ENCODE results near the gene MAGEB4.

GRCh38 chrX:30282527-30282926 is 40.7 kb downstream of the MAGEB4 start:
- TF ChIP-seq CTCF (conservative IDR thresholded peaks at IDR 0.05; ENCODE audit: low read depth, low read length) (no peak), EZH2phosphoT487 (IDR thresholded peaks at IDR 0.05; ENCODE audit: borderline replicate concordance, low read length) (no peak), EZH2 (IDR thresholded peaks at IDR 0.05; ENCODE audit: low read length, unreplicated experiment) (no peak)
